ENCODE measurements around the gene GRIK3. TPM values are rescaled to one million over a fixed set of nuclear protein-coding genes. Genes with fewer than 3 reads are reported as not detected.

GRIK3 gene
- total and polyA plus RNA-seq, 2 experiments from 2014 or later: 0.31 to 2.9 TPM

GRCh38 chr1:36881541-36881940, 152.8 kb downstream of the GRIK3 start:
- ATAC-seq (no peak), DNase-seq (ENCODE audit: low spot score) (no peak)
- H3K4me1 Mint-ChIP-seq: peaks cover 5% of the 10 kb centered on the region; the same call in 1 of the 3 replicates
- no peaks in the 10 kb centered on the region for H3K4me1 ChIP-seq (ENCODE audit: insufficient read depth)
- H3K27me3 Mint-ChIP-seq (ENCODE audit: insufficient read depth, low read depth, poor library complexity): peaks cover 11% of the 10 kb centered on the region
- no peaks in the 10 kb centered on the region for H3K79me2 ChIP-seq (replicated peaks; ENCODE audit: insufficient read depth)
- no peak overlapping the region for H3K27ac Mint-ChIP-seq
- no peaks in the 10 kb centered on the region for H3F3A ChIP-seq (replicated peaks; ENCODE audit: low read depth)
- no peaks in the 10 kb centered on the region for H4K20me1 ChIP-seq (replicated peaks; ENCODE audit: insufficient read depth)
- H3K27ac ChIP-seq (ENCODE audit: low read depth): no peak overlapping the region
- TF ChIP-seq JUNB (IDR thresholded peaks at IDR 0.05; ENCODE audit: unreplicated experiment): no peak
- no peak for TF ChIP-seq ZNF114 (CRISPR knock-in tag; IDR thresholded peaks at IDR 0.05)
- no peak for TF ChIP-seq POLR2AphosphoS5 (IDR thresholded peaks at IDR 0.05; ENCODE audit: low read depth)
- TF ChIP-seq CREB1 (CRISPR knock-in tag; IDR thresholded peaks at IDR 0.05; ENCODE audit: low read depth): no peak
- TF ChIP-seq ETS1 (IDR thresholded peaks at IDR 0.05): no peak
- TF ChIP-seq ZNF331 (CRISPR knock-in tag; IDR thresholded peaks at IDR 0.05; ENCODE audit: low read depth): no peak
- TF ChIP-seq STAT1 (IDR thresholded peaks at IDR 0.05; ENCODE audit: unreplicated experiment): no peak
- no peak for TF ChIP-seq REST (IDR thresholded peaks at IDR 0.05; ENCODE audit: unreplicated experiment)
- no peak for TF ChIP-seq EZH2phosphoT487 (IDR thresholded peaks at IDR 0.05; ENCODE audit: unreplicated experiment)
- no peak for TF ChIP-seq NANOG (IDR thresholded peaks at IDR 0.05; ENCODE audit: borderline replicate concordance)
- no peak for TF ChIP-seq CTCF (conservative IDR thresholded peaks at IDR 0.05; ENCODE audit: low read depth in 2 of 2)
- TF ChIP-seq ZNF462 (CRISPR knock-in tag; IDR thresholded peaks at IDR 0.05): no peak
- no peak for TF ChIP-seq EZH2 (IDR thresholded peaks at IDR 0.05; ENCODE audit: low read depth, unreplicated experiment)
- H3K9me3 Mint-ChIP-seq: no peaks in the 10 kb centered on the region
- no peak overlapping the region for H3K4me3 ChIP-seq
- H3K9me2 ChIP-seq (ENCODE audit: insufficient read depth): no peaks in the 10 kb centered on the region; the same call in 1 of the 2 replicates
- no peak overlapping the region for H3K4me2 ChIP-seq
- H3K4me3 Mint-ChIP-seq: no peak overlapping the region
- H2AFZ ChIP-seq: no peak overlapping the region
- H3K27me3 ChIP-seq (ENCODE audit: insufficient read depth): no peaks in the 10 kb centered on the region
- no peaks in the 10 kb centered on the region for H3K36me3 Mint-ChIP-seq (ENCODE audit: low read depth)
- no peaks in the 10 kb centered on the region for H3K36me3 ChIP-seq (ENCODE audit: insufficient read depth)
